ENCODE results near the gene GPC6.

GPC6 gene

GRCh38 chr13:94217370-94217769, 990.8 kb downstream of the GPC6 start:
- Histone ChIP-seq H4K20me1 (ENCODE audit: insufficient read depth, low read length) (no peaks in the 10 kb centered on the region), H3K4me1 (ENCODE audit: low read length) (no peaks in the 10 kb centered on the region), H3K79me2 (ENCODE audit: low read length) (no peaks in the 10 kb centered on the region), H3K9ac (ENCODE audit: low read length) (no peak overlapping the region), H3K9me2 (replicated peaks; ENCODE audit: insufficient read depth, low read length) (no peaks in the 10 kb centered on the region), H3F3A (ENCODE audit: insufficient read depth, low read length) (no peaks in the 10 kb centered on the region), H3K9me3 (replicated peaks; ENCODE audit: insufficient read depth, low read length) (no peaks in the 10 kb centered on the region), H2AFZ (ENCODE audit: low read length) (no peak overlapping the region), H3K4me2 (ENCODE audit: low read depth, low read length) (no peak overlapping the region), H3K4me3 (ENCODE audit: low read length) (no peak overlapping the region), H3K36me3 (replicated peaks; ENCODE audit: insufficient read depth, low read length) (no peaks in the 10 kb centered on the region), H3K27me3 (replicated peaks; ENCODE audit: insufficient read depth, low read length) (no peaks in the 10 kb centered on the region), H3K27ac (ENCODE audit: low read length) (no peak overlapping the region)
- no peak for DNase-seq
- TF ChIP-seq EZH2 (optimal IDR thresholded peaks at IDR 0.05; ENCODE audit: low read depth, low read length) (no peak), CTCF (IDR thresholded peaks at IDR 0.05; ENCODE audit: low read length) (no peak), EZH2phosphoT487 (IDR thresholded peaks at IDR 0.05; ENCODE audit: low read length) (no peak)

DNA sequence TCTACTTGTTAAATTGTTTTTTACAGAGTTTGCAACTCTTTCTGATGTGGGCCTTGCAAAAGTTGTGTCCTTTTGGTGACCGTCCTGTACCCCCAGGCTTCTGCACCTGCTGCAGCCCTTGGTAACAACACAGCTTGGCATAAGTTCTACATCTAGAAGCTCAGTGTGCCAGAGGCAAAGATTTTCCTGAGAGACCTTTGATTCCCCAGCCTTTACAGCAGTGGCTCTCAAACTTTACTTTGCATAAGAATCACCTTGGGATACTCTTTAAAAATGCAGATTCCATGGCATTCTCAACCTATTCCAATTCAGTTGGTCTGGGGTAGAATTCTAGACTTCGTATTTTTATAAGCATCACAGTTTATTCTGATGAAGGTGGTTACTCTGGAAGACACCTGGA, 991.9 kb downstream of the GPC6 start:
- TF ChIP-seq CTCF (IDR thresholded peaks at IDR 0.05; ENCODE audit: low read length) (no peak), EZH2phosphoT487 (IDR thresholded peaks at IDR 0.05; ENCODE audit: low read length) (no peak), EZH2 (optimal IDR thresholded peaks at IDR 0.05; ENCODE audit: low read depth, low read length) (no peak)
- H3K27me3 ChIP-seq (replicated peaks; ENCODE audit: insufficient read depth, low read length) = no peaks in the 10 kb centered on the region
- no peaks in the 10 kb centered on the region for H3K36me3 ChIP-seq (replicated peaks; ENCODE audit: insufficient read depth, low read length)
- H3F3A ChIP-seq (ENCODE audit: insufficient read depth, low read length) = no peaks in the 10 kb centered on the region
- no peak overlapping the region for H3K4me2 ChIP-seq (ENCODE audit: low read depth, low read length)
- no peak for DNase-seq
- H4K20me1 ChIP-seq (ENCODE audit: insufficient read depth, low read length) = no peaks in the 10 kb centered on the region
- no peak overlapping the region for H3K27ac ChIP-seq (ENCODE audit: low read length)
- H3K79me2 ChIP-seq (ENCODE audit: low read length) = no peaks in the 10 kb centered on the region
- H3K9me2 ChIP-seq (replicated peaks; ENCODE audit: insufficient read depth, low read length) = no peaks in the 10 kb centered on the region
- H3K9ac ChIP-seq (ENCODE audit: low read length) = no peak overlapping the region
- H3K9me3 ChIP-seq (replicated peaks; ENCODE audit: insufficient read depth, low read length) = no peaks in the 10 kb centered on the region
- H3K4me3 ChIP-seq (ENCODE audit: low read length) = no peak overlapping the region
- no peaks in the 10 kb centered on the region for H3K4me1 ChIP-seq (ENCODE audit: low read length)
- H2AFZ ChIP-seq (ENCODE audit: low read length) = no peak overlapping the region

- no peak overlapping the region for H3K4me2 ChIP-seq (ENCODE audit: low read depth, low read length)
- no peak overlapping the region for H2AFZ ChIP-seq (ENCODE audit: low read length)
- TF ChIP-seq EZH2phosphoT487 (IDR thresholded peaks at IDR 0.05; ENCODE audit: low read length) (no peak), CTCF (IDR thresholded peaks at IDR 0.05; ENCODE audit: low read length) (no peak), EZH2 (optimal IDR thresholded peaks at IDR 0.05; ENCODE audit: low read depth, low read length) (no peak)
- H3K79me2 ChIP-seq (ENCODE audit: low read length) = no peaks in the 10 kb centered on the region
- no peaks in the 10 kb centered on the region for H3K4me1 ChIP-seq (ENCODE audit: low read length)
- no peak for DNase-seq
- no peaks in the 10 kb centered on the region for H3K36me3 ChIP-seq (replicated peaks; ENCODE audit: insufficient read depth, low read length)
- no peaks in the 10 kb centered on the region for H3F3A ChIP-seq (ENCODE audit: insufficient read depth, low read length)
- no peaks in the 10 kb centered on the region for H3K9me3 ChIP-seq (replicated peaks; ENCODE audit: insufficient read depth, low read length)
- no peak overlapping the region for H3K9ac ChIP-seq (ENCODE audit: low read length)
- no peaks in the 10 kb centered on the region for H3K27me3 ChIP-seq (replicated peaks; ENCODE audit: insufficient read depth, low read length)
- no peaks in the 10 kb centered on the region for H4K20me1 ChIP-seq (ENCODE audit: insufficient read depth, low read length)
- no peak overlapping the region for H3K27ac ChIP-seq (ENCODE audit: low read length)
- H3K9me2 ChIP-seq (replicated peaks; ENCODE audit: insufficient read depth, low read length) = no peaks in the 10 kb centered on the region
- no peak overlapping the region for H3K4me3 ChIP-seq (ENCODE audit: low read length)
Observed at GRCh38 chr13:94218951-94219350, 992.3 kb downstream of the GPC6 start.
